KG1 (cell line): ENCODE data around the gene KIF6.

Source experiments
- DNase-seq: peaks from one replicate; lab custom pipeline; 2025; lab: John Stamatoyannopoulos, UW

KIF6 gene

DNA sequence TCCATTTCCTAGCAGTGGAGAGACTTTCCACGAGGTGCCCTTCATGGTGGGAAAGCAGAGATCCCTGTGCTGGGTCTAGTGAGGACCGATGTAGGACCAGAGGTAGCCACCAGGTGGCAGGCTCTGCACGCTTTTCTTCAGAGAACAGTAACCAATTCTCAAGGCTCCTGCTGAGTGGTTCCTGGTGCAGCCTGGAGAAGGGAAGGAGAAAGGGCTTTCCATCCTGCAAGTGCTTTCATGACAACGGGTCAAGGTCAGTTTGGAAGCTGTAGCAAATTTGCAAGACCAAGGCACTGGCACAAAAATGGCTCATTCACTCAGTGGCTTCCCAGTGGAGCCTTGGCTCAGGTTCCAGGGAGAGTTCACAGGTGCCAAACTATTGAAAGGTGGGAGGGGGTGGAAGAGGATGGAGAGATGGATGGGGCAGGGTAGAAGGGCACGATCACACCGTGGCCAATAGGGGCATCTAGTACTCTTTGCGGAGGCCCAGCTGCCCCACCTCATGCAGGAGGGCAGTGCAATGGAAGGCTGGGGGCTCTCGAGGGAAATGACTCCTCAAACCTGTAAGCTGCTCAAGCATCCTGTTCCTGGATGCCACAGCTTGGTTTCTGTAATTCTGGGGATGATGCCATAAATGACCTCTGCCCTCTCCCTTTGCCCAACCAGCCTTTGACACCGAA, 377.2 kb downstream of the KIF6 start:
- DNase-seq: peak; percentile 32

DNA sequence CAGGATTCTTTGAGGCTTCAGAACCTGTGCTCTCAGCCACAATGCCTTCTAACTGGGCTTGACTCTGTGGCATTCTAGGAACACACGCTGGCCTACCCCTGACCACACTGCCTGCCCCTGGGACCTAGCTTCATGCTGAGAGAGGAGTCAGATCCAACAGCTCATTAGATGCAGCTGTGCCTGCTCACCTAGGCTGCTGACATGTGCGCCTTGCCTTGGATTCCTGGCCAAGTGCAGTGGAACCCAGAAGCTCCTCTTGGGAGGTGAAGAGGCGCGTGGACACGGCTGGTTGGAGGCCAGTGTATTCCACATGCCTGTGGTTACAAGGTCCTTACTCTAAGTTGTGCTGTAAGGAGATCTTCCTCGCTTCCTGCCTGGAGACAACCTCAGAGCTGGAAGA, 378.0 kb downstream of the KIF6 start:
- DNase-seq: no peak

DNA sequence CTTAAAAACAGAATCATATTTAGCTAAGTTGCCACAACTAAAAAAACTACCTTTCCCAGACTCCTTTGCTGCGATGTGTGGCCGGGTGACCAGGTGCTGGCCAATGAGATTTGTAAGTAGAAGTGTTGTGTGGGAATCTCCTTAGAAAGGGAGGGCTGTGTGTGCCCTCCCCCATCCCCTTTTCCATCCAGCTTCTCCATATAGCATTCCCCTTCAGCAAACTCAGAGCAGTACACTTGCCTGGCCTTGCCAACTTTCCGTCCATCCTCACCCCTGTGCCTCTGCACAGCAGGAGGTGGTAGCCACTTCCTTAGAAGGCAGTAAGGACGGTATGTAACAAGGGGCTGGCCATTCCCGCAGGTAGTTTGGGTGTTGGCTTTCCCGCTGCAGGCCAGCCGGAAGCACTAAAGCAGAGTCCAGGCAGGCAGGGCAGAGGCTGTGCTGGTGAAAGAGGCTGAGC, 380.4 kb downstream of the KIF6 start:
- no peak for DNase-seq

GRCh38 chr6:39343396-39343870, 381.8 kb downstream of the KIF6 start:
- no peak for DNase-seq

DNA sequence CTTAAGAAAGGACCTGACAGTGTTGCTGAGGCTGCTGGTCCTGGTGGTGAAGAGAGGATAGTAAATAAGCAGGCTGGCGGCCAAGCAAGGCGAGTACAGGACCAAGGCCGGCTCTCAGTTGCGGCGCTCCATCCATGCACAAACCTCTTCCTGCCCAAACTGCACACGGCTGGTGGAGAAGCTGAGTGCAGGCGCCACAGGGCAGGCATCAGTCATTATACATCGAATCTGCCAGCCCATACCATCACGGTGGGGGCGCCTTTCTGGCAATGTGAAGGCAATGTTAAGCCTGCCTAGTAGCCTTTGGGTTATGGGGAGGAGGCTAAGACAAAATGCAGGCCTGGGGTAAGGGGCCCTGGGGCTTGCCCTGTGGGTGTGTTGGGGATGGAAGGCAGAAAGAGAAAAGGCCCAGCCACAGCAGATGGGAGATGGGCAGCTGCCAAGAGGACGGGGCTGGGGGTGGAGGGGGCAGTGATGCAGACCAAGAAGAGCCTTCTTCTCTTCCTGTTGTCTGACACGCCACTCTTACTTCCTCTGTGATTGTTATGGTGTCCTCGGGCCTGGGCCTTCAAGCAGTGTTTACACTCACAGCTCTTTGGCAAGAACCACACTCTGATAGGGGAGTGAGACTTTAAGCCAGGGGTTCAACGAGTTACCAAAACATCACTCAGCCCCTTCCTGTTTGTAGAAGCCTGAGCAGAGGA, 382.4 kb downstream of the KIF6 start:
- DNase-seq: no peak

GRCh38 chr6:39341937-39342336, 383.3 kb downstream of the KIF6 start:
- DNase-seq: no peak

- DNase-seq: no peak
Measured at GRCh38 chr6:39341352-39341751, 383.9 kb downstream of the KIF6 start.

DNA sequence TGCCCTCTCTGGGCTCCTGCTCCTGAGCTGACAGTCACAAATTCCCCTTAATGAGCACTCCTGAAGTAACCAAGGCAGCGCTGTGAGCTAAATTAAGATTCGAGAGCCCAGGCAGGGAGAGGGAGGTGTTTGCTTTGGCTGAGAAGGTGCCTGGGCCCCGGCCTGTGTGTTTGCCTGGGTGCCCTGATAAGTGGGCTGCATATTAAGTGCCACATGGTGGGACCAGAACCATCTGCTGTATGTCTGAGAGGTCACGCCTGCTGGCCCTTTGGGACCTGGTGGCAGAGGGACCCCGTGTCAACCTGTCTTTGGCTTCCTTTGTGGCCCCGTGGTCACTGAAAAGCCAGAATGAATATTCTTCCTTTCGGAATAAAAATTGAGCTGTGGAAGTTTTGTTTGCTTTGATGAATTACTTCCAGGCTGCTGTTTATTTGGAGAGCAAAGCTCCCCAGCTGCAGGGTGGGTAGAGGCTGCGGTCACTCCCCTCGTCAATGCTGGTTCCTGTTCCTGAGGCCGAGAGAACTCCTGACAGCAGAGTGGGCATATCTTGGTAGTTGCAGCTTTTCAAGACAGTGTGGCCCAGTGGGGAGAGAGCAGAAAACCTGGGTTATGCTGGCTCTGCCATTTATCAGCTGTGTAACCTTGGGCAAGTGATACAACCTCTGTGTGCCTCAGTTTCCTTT, 385.2 kb downstream of the KIF6 start:
- DNase-seq: peak; percentile 27

GRCh38 chr6:39339096-39339867, 385.9 kb downstream of the KIF6 start:
- DNase-seq: no peak

DNA sequence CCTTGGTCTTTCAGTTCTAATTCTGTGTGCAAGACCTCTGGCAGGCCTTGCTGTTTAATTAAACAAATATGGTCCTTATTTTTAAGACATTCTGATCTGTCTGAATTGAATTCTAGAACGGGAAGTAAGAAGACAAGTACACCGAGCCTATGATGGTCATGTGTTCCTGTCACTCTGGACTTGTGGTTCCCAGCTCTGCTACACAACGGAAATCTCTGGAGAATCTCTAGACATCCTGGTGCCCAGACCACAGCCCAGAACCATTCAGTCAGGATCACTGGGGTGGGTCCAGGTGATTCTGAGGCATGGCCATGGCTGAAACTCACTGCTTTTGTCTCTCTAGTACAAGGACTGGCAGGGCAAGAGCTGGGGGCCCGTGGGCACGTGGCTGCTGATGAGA, 386.8 kb downstream of the KIF6 start:
- DNase-seq: peak; percentile 24

GRCh38 chr6:39335780-39336545, 389.2 kb downstream of the KIF6 start:
- peak; percentile 73 for DNase-seq

GRCh38 chr6:39333644-39334438, 391.4 kb downstream of the KIF6 start:
- DNase-seq: no peak

- peak; percentile 31 for DNase-seq
Measured at GRCh38 chr6:39330476-39330875, 394.7 kb downstream of the KIF6 start.

- DNase-seq: no peak
Measured at GRCh38 chr6:39330057-39330456, 395.2 kb downstream of the KIF6 start.

DNA sequence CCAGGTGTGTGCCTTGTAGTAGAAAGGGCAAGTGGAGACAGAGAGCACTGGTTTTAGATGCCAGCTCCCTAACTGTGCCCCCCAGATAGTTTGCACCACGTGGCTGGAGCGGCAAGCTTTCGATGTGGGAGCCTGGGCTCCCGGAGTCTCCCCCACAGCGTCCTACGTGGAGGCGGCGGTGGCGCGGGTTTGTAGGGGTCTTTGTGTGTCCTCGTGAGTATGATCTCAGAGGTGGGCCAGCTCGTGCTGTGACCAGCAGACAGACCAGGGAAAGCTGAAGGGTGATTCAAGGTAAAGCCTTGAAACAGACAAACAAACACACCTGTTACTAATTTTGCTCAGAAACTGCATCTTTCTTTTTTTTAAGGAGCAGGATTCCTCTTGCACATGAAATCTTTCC, 397.1 kb downstream of the KIF6 start:
- no peak for DNase-seq

DNA sequence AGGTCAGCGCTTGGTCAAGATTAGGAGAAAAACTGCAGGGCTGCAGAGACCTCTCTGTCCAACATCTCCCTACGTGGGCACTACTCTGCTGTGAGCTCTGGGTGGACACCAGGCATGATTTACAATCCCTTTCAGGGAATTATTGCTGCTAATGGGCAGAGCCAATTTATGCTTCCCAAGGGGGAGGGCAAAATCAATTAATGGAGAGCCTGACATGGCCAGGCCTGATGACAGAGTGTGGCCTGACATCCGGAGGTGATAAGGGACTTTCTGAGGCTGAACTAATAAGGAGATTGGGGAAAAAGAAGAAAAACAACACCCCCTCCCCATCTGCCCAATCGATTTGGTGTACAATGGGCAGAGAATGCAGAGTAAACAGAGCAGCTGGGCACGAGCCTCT, 397.7 kb downstream of the KIF6 start:
- no peak for DNase-seq

GRCh38 chr6:39322306-39322850, 402.8 kb downstream of the KIF6 start, which contains the start of gene KCNK16:
TSS of gene KCNK16 (minus strand) at chr6:39322702. CDS start at chr6:39322540, 162 bp downstream.
- DNase-seq: no peak

GRCh38 chr6:39321761-39322160, 403.4 kb downstream of the KIF6 start:
- DNase-seq: no peak

DNA sequence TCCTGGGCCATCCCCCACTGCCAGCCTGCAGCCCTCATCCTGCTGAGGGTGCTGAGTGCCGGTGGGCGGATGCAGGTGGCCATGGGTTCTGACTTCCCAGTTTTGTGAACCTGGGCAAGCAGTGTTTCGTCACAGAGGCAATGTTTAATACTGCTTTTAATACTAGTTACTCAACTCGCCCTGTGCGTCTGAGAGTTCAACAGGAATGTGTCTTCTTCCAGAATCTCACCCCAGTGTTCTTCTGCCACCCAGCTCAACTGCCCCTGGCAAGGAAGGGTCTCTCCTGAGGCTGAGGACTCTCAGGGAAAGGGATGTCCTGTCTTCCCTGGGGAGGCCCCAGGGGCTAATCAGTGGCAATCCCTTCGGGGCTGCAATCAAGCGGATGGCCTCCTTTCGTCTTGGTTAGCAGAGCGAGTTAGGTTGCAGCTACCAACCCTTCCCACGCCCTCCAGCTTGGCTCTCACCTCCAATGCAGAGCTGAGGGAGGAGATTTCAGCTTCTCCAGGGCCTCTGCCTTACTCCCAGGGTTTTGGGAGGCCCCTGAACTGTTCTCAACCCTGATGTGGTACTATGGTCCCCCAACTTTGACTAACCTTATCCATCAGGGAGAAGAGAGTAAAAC, 404.7 kb downstream of the KIF6 start:
- no peak for DNase-seq
